Sigmoid colon (tissue), 4 donors: ENCODE data around the gene ITPR2.

Experiments used
- CTCF ChIP-seq, 4 experiments: fragments of 450-650 bp in 3 of 4; fragments of 200-600 bp in 1 of 4; IDR thresholded peaks; one replicate each; pipeline ENCODE4 v1.5.1; 2016 to 2019; ENCODE audit warnings: antibody characterized with exemption in 4 of 4, mild to moderate bottlenecking in 3 of 4, moderate library complexity in 2 of 4
- EP300 ChIP-seq, 4 donors: sonication (generic); formaldehyde crosslinking; IDR thresholded peaks; one replicate each; pipeline ENCODE4 v1.6.1; 2017; ENCODE audit warnings: antibody characterized with exemption in 4 of 4
- POLR2A ChIP-seq, 2 donors: fragments of 450-650 bp; IDR thresholded peaks; one replicate each; pipeline ENCODE4 v1.6.1; 2016; ENCODE audit warnings: antibody characterized with exemption in 2 of 2, mild to moderate bottlenecking in 2 of 2, moderate library complexity in 2 of 2
- POLR2AphosphoS5 ChIP-seq, 4 donors: sonication (generic); formaldehyde crosslinking; IDR thresholded peaks; one replicate each; pipeline ENCODE4 v1.6.1; 2017; ENCODE audit warnings: antibody characterized with exemption in 4 of 4

- TF ChIP-seq CTCF (IDR thresholded peaks at IDR 0.05), result no peak
- TF ChIP-seq POLR2AphosphoS5 (IDR thresholded peaks at IDR 0.05), result no peak
- TF ChIP-seq POLR2A (IDR thresholded peaks at IDR 0.05), result no peak
- no peak for TF ChIP-seq EP300 (IDR thresholded peaks at IDR 0.05)
These were observed 523.4 kb downstream of the ITPR2 start for GRCh38 chr12:26309634-26310033.
